LNCAP (cell line): ENCODE measurements around the gene BPIFB2.

Experiments used
- CTCF ChIP-seq: fragments of 450-650 bp; IDR thresholded peaks from 2 replicates; pipeline ENCODE4 v1.5.1; 2017; ENCODE audit warnings: mild to moderate bottlenecking

BPIFB2 gene

GRCh38 chr20:32993496-32994050 is 13.9 kb upstream of the BPIFB2 start:
- no peak for TF ChIP-seq CTCF

- TF ChIP-seq CTCF, result no peak
Measured at GRCh38 chr20:32995802-32996201, 11.7 kb upstream of the BPIFB2 start.

GRCh38 chr20:32997431-32997830 is 10.1 kb upstream of the BPIFB2 start:
- TF ChIP-seq CTCF, result no peak

DNA sequence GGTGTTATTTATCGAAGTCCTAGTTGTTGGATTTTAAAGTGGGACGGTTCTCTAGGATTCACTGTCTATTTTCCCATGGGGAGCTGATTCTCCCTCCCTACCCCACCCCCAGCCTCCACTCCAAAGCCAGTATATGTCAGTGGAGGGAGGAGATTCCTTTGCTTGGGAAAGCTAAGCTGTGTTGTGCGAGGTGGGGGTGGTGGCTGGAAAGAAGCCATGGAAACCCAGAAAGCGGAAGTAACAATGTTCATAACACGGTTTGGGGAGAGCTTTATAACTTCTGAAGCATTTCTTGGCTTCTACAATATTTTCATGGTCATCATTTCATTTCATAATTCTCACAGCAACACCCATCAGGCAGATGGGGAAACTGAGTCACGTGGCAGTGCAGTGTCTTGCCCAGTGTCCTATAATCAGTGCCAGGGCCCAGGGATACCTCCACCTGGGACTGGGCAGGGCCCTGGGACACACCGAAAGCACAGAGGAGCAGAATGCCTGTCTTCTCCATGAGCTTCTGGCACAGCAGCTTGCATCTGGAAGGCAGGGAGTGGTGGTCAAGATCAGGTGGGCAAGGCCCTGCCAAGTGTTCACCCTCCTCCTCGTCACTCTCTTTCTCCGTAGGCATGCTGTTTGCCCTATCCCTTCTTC is 7.8 kb upstream of the BPIFB2 start:
- no peak for TF ChIP-seq CTCF

GRCh38 chr20:33000802-33001466 is 6.6 kb upstream of the BPIFB2 start:
- no peak for TF ChIP-seq CTCF

DNA sequence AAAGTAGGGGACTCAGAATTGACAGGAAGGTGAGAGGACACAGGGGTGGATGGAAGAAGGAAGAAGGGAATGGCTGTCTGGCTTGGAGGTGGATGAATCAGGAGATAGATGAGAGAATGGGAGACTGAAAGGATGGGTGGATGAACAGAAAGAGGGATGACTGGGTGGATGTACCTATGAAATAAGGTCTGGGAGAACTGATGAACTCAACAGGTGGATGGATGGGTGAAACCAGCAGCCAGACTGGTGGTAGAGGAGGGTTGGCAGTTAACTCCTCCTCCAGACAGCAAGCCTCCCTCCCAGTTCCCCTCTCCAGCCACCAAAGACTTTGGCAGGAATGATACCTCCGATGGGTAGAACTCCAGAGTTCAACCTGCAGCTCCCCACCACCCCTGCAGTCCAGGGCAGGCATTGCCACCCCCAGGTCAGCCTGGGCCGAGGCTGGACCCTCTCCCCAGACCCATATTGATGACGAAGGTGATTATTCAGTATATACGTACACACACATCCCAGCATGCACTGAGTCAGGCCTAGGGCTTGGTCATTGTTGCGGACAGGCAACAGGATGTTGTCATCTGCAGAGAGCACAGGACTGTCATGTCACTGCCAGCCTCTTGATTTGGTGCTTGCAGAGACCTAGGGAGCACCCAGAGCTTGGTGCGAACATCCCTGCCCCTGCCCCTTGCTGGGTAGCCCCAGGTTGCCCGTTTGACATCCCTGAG is 5.3 kb upstream of the BPIFB2 start:
- no peak for TF ChIP-seq CTCF

DNA sequence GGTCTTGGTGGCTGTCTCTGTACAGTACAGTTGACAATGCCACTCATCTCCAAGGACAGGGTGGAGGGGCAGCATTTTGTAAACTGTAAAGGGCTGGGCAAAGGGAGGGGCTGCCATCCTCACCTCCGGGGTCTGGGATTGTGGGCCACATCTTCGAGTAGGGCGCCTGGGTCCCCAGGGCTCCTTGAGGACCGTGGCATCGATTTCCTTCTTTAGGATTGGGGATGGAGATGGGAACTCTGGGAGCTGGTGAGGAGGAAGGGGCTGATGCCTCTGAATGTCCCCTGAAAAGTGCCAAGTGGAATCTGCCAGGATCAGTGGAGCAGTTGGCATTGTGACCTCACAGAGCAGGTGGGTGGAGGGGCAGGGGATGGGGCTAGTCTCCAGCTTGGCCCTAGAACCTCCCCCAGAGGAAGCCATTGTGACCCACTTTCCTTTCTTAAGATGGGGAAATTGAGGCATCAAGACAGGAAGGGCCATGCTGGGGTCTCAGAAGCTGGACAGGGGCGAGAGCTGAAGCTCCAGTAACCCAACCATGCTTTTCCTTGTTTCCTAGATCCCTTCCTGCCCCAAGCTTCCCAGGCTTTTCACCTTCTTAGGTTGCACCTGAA is 3.3 kb upstream of the BPIFB2 start, which contains the start of gene SUN5:
Gene SUN5, minus strand, starts transcription at position 293 of the 611 bp plus-strand sequence. Its CDS starts 93 bp downstream, at position 200.
- no peak for TF ChIP-seq CTCF
